ENCODE data around the gene GTF3C5.

DNA sequence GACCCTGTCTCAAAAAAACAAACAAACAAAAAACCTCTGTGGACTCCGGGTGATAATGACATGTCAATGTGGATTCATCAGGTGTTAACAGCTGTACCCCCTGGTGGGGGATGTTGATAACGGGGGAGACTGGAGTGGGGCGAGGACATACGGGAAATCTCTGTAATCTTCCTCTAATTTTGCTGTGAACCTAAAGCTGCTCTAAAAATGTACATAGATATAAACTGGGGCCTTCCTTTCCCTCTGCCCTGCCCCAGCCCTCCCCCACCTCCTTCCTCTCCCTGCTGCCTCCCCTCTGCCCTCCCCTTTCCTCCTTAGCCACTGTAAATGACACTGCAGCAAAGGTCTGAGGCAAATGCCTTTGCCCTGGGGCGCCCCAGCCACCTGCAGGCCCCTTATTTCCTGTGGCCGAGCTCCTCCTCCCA is 29.6 kb downstream of the GTF3C5 start:
- TF ChIP-seq, protein P1, sequence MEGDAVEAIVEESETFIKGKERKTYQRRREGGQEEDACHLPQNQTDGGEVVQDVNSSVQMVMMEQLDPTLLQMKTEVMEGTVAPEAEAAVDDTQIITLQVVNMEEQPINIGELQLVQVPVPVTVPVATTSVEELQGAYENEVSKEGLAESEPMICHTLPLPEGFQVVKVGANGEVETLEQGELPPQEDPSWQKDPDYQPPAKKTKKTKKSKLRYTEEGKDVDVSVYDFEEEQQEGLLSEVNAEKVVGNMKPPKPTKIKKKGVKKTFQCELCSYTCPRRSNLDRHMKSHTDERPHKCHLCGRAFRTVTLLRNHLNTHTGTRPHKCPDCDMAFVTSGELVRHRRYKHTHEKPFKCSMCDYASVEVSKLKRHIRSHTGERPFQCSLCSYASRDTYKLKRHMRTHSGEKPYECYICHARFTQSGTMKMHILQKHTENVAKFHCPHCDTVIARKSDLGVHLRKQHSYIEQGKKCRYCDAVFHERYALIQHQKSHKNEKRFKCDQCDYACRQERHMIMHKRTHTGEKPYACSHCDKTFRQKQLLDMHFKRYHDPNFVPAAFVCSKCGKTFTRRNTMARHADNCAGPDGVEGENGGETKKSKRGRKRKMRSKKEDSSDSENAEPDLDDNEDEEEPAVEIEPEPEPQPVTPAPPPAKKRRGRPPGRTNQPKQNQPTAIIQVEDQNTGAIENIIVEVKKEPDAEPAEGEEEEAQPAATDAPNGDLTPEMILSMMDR (conservative IDR thresholded peaks at IDR 0.05; ENCODE audit: low read length): no peak
- TF ChIP-seq EZH2phosphoT487 (IDR thresholded peaks at IDR 0.05; ENCODE audit: borderline replicate concordance, low read depth, low read length): no peak

Measured in OCI-LY7 (cell line).